Stomach smooth muscle (tissue), 2 donors: ENCODE results near the gene ZNF611.
A peak's percentile ranks its signal among the peaks of the same experiment; 100 is the strongest.
"Not testable (repeated sequence)": the region's sequence is repeated elsewhere in the genome, so short reads cannot be mapped to it uniquely, and the experiment has no call there.

Experiments
- H3K27ac ChIP-seq: one replicate; pipeline ENCODE4 v1.7.0; 2013; ENCODE audit warnings: mild to moderate bottlenecking, low read length, inconsistent platforms
- H3K27me3 ChIP-seq, 2 donors: one replicate each; pipeline ENCODE4 v1.7.0; 2013; ENCODE audit warnings: low read length in 2 of 2; ENCODE audit not compliant: insufficient read depth in 2 of 2, control insufficient read depth in 1 of 2
- H3K36me3 ChIP-seq, 2 donors: one replicate each; pipeline ENCODE4 v1.7.0; 2013; ENCODE audit warnings: low read length in 2 of 2; ENCODE audit not compliant: control insufficient read depth in 2 of 2, insufficient read depth in 2 of 2
- H3K4me1 ChIP-seq: one replicate; pipeline ENCODE4 v1.7.0; 2013; ENCODE audit warnings: low read length; ENCODE audit not compliant: control insufficient read depth, insufficient read depth
- H3K4me3 ChIP-seq, 2 donors: one replicate each; pipeline ENCODE4 v1.7.0; 2013; ENCODE audit warnings: low read length in 2 of 2
- H3K9ac ChIP-seq, 2 donors: one replicate each; pipeline ENCODE4 v1.7.0; 2013; ENCODE audit warnings: low read length in 2 of 2, mild to moderate bottlenecking in 1 of 2
- H3K9me3 ChIP-seq, 2 donors: one replicate each; pipeline ENCODE4 v1.7.0; 2013; ENCODE audit warnings: low read length in 2 of 2; ENCODE audit not compliant: control insufficient read depth in 2 of 2
- donor health status: healthy.
- donor health status: Pancreatic carcinoma.

Gene ZNF611

GRCh38 chr19:52734893-52735661 is at the start of gene ZNF611:
Gene ZNF611, minus strand, starts transcription at chr19:52735044. Its CDS starts 19,150 bp downstream, at chr19:52715894.
- Histone ChIP-seq H3K4me1 (peaks cover 12% of the 10 kb centered on the region), H3K27ac (peak within 1 kb of the TSS; percentile 80), H3K27me3 (no peaks in the 10 kb centered on the region), H3K4me3 (peak within 1 kb of the TSS; percentile 93), H3K9ac (peak within 1 kb of the TSS; percentile 95 to 96), H3K36me3 (no peaks in the 10 kb centered on the region), H3K9me3 (no peaks in the 10 kb centered on the region)

- H3K27ac ChIP-seq, H3K36me3 ChIP-seq: not testable (repeated sequence)
Measured at GRCh38 chr19:52782864-52783263, 48.0 kb upstream of the ZNF611 start.

GRCh38 chr19:52778811-52779210 is 44.0 kb upstream of the ZNF611 start:
- Histone ChIP-seq H3K9ac (no peak overlapping the region), H3K27me3 (no peaks in the 10 kb centered on the region), H3K27ac (no peak overlapping the region), H3K4me3 (no peak overlapping the region), H3K9me3 (no peaks in the 10 kb centered on the region), H3K36me3 (peaks cover 0 to 10% of the 10 kb centered on the region in 2 donors), H3K4me1 (no peaks in the 10 kb centered on the region)

More at GRCh38 chr19:52782864-52783263, 48.0 kb upstream of the ZNF611 start:
- not testable (repeated sequence) for H3K27me3 ChIP-seq, H3K9ac ChIP-seq, H3K4me3 ChIP-seq, H3K9me3 ChIP-seq
- H3K4me1 ChIP-seq = peaks cover 10% of the 10 kb centered on the region

- not testable (repeated sequence) for H3K9me3 ChIP-seq, H3K4me3 ChIP-seq, H3K4me1 ChIP-seq, H3K27ac ChIP-seq, H3K9ac ChIP-seq, H3K27me3 ChIP-seq, H3K36me3 ChIP-seq
Measured at GRCh38 chr19:52756447-52756846, 21.6 kb upstream of the ZNF611 start.

- no peak overlapping the region for H3K27ac ChIP-seq
- no peaks in the 10 kb centered on the region for H3K27me3 ChIP-seq
- H3K9ac ChIP-seq = no peak overlapping the region
- no peaks in the 10 kb centered on the region for H3K4me1 ChIP-seq
- H3K36me3 ChIP-seq = no peaks in the 10 kb centered on the region
- H3K4me3 ChIP-seq = no peak overlapping the region
- H3K9me3 ChIP-seq = no peaks in the 10 kb centered on the region
Measured at GRCh38 chr19:52749780-52750179, 14.9 kb upstream of the ZNF611 start.

- no peak overlapping the region for H3K9ac ChIP-seq
- H3K27ac ChIP-seq = no peak overlapping the region
- no peaks in the 10 kb centered on the region for H3K36me3 ChIP-seq
- H3K4me1 ChIP-seq = no peaks in the 10 kb centered on the region
- no peak overlapping the region for H3K4me3 ChIP-seq
- H3K27me3 ChIP-seq = no peaks in the 10 kb centered on the region
- no peaks in the 10 kb centered on the region for H3K9me3 ChIP-seq
Measured at GRCh38 chr19:52748336-52748950, 13.6 kb upstream of the ZNF611 start.

GRCh38 chr19:52745919-52746318 is 11.1 kb upstream of the ZNF611 start:
- not testable (repeated sequence) for H3K9me3 ChIP-seq, H3K9ac ChIP-seq, H3K4me3 ChIP-seq, H3K27ac ChIP-seq, H3K27me3 ChIP-seq, H3K36me3 ChIP-seq, H3K4me1 ChIP-seq

- no peak overlapping the region for H3K27ac ChIP-seq
- H3K4me3 ChIP-seq = no peak overlapping the region
- no peaks in the 10 kb centered on the region for H3K4me1 ChIP-seq
- H3K9ac ChIP-seq = no peak overlapping the region
- H3K27me3 ChIP-seq = peaks cover 0 to 7% of the 10 kb centered on the region in 2 donors
- no peaks in the 10 kb centered on the region for H3K36me3 ChIP-seq
- H3K9me3 ChIP-seq = no peaks in the 10 kb centered on the region
Measured at GRCh38 chr19:52743091-52743490, 8.2 kb upstream of the ZNF611 start.

- Histone ChIP-seq H3K4me1 (no peaks in the 10 kb centered on the region), H3K4me3 (no peak overlapping the region), H3K9me3 (no peaks in the 10 kb centered on the region), H3K9ac (no peak overlapping the region), H3K36me3 (no peaks in the 10 kb centered on the region), H3K27ac (no peak overlapping the region), H3K27me3 (peaks cover 0 to 7% of the 10 kb centered on the region in 2 donors)
Measured at GRCh38 chr19:52742516-52742915, 7.7 kb upstream of the ZNF611 start.

GRCh38 chr19:52741951-52742485 is 7.2 kb upstream of the ZNF611 start:
- H3K27me3 ChIP-seq = peaks cover 0 to 7% of the 10 kb centered on the region in 2 donors
- H3K4me3 ChIP-seq = no peak overlapping the region
- no peaks in the 10 kb centered on the region for H3K36me3 ChIP-seq
- no peak overlapping the region for H3K27ac ChIP-seq
- no peak overlapping the region for H3K9ac ChIP-seq
- H3K9me3 ChIP-seq = no peaks in the 10 kb centered on the region
- H3K4me1 ChIP-seq = no peaks in the 10 kb centered on the region

GRCh38 chr19:52741371-52741770 is 6.5 kb upstream of the ZNF611 start:
- H3K4me3 ChIP-seq, H3K36me3 ChIP-seq, H3K9me3 ChIP-seq, H3K27me3 ChIP-seq, H3K9ac ChIP-seq, H3K27ac ChIP-seq, H3K4me1 ChIP-seq: not testable (repeated sequence)
